ENCODE results near the gene DCT. TPM values are rescaled to one million over a fixed set of nuclear protein-coding genes. Genes with fewer than 3 reads are reported as not detected.

DCT gene
- total RNA-seq, 1 donor from 2014 or later: not detected

DNA sequence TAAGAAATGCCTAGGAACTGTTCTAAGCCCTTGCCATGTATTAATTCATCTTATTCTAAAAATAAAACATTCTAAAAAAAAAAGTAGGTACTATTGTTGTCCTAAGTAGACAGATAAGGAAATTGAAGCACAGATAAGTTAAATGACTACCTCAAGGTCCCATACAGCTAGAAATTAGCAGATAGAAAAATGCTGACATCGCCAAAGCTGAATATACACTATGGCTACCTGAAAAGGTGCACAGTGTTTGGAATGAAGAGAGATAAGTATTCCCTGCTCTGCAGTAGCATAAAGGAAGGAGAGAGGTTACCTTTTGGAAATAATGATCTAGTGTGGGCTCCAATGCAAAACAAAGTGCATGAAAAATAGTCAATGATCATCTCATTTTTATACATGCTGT, 65.3 kb downstream of the DCT start:
- intact Hi-C loops (cut with micrococcal nuclease): loop anchor here (10.0 kb wide), 1 partner anchor 89 kb away; no protein-coding TSS in a partner anchor
- Mint-ChIP-seq H3K4me1 (ENCODE audit: low read depth) (peaks cover 10% of the 10 kb centered on the region), H3K27ac (no peak overlapping the region)

DNA sequence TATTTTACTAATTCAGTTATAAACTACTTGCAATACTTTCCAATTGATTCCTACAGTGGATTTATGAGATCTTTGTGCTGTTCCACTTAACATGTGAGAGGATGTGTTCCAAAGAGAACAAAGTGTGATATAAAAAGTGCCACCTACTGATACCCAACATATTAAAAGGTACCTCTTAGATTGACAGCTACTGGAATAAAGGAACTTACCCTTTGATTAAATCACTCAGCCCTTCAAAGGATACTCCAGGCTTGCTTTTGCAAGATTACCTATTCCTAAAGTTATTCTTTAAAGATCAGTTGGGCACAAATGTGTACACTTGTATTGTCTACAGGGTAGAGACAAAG, 65.9 kb downstream of the DCT start:
- Mint-ChIP-seq H3K36me3 (ENCODE audit: low read depth) (no peaks in the 10 kb centered on the region), H3K4me1 (ENCODE audit: low read depth) (peaks cover 5% of the 10 kb centered on the region), H3K27me3 (ENCODE audit: low read depth) (no peaks in the 10 kb centered on the region), H3K4me3 (ENCODE audit: low read depth) (no peak overlapping the region), H3K27ac (no peak overlapping the region), H3K9me3 (peaks cover 16% of the 10 kb centered on the region)
- no peak for DNase-seq (ENCODE audit: low spot score)
- intact Hi-C loops (cut with micrococcal nuclease): loop anchor here (10.0 kb wide), 1 partner anchor 89 kb away; no protein-coding TSS in a partner anchor

More for the DNA sequence above, 65.3 kb downstream of the DCT start:
- Mint-ChIP-seq H3K36me3 (ENCODE audit: low read depth) (no peaks in the 10 kb centered on the region), H3K9me3 (peaks cover 20% of the 10 kb centered on the region), H3K4me3 (ENCODE audit: low read depth) (no peak overlapping the region), H3K27me3 (ENCODE audit: low read depth) (no peaks in the 10 kb centered on the region)
- no peak for DNase-seq (ENCODE audit: low spot score)

DNA sequence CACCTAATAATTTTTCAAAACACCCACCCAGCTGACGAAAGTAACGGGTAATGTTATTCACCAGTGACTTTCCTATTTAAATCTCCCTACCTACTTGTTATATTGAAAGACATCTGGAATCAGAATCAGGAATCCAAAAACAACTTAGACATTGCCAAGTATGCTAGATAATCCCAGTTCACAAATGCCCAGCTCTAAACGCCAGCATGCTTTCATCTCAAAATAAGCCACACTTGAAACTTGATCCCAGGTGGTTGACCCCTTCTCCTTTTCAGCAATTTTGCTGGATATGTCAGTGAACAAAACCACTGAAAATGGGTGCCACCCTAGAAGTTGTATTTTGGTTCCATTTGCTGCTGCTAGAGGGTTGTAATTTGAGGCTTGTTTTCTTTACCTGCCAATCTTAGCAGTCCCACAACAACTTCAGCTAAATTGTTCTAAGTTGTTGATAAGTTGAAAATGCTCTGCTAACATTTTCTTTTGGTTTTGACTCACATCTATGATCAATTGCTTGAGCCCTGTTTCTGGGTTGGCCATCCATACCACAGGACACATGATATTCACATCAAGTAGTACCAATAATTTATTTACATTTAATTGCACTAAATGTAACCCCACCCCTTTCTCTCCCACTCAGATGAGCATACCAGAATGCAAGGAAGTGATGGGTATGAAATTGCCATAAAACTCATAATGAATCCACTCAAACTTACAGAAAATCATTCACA, 66.4 kb downstream of the DCT start:
- no peak overlapping the region for H3K4me3 Mint-ChIP-seq (ENCODE audit: low read depth)
- intact Hi-C loops (cut with micrococcal nuclease): loop anchor here (10.0 kb wide), 1 partner anchor 88 kb away; no protein-coding TSS in a partner anchor
- H3K27me3 Mint-ChIP-seq (ENCODE audit: low read depth): no peaks in the 10 kb centered on the region
- no peaks in the 10 kb centered on the region for H3K36me3 Mint-ChIP-seq (ENCODE audit: low read depth)
- H3K27ac Mint-ChIP-seq: no peak overlapping the region
- DNase-seq (ENCODE audit: low spot score): no peak
- H3K4me1 Mint-ChIP-seq (ENCODE audit: low read depth): peaks cover 2% of the 10 kb centered on the region
- peaks cover 12% of the 10 kb centered on the region for H3K9me3 Mint-ChIP-seq

DNA sequence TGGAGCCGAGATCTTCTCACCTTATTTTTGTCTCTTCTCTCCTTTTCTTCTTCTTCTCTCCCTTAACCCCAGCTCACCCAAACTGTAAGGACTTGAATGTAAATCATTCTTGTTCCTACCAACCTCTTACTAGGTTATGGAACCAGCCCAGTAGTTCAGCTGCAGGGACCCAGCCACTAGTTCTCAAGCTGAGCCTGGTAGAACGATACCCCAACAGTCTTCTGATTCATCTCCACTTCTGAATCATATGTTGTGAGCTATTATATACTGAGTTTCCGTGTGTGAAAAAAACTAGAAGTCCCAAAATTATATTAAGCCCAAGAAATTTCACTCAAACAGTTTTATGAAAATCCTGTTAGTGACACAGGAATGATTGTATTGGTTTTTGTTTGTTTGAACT, 67.7 kb downstream of the DCT start:
- Mint-ChIP-seq H3K27me3 (ENCODE audit: low read depth) (no peaks in the 10 kb centered on the region), H3K4me1 (ENCODE audit: low read depth) (no peaks in the 10 kb centered on the region), H3K9me3 (peaks cover 2% of the 10 kb centered on the region), H3K27ac (no peak overlapping the region), H3K4me3 (ENCODE audit: low read depth) (no peak overlapping the region), H3K36me3 (ENCODE audit: low read depth) (no peaks in the 10 kb centered on the region)
- intact Hi-C loops (cut with micrococcal nuclease): loop anchor here (10.0 kb wide), 1 partner anchor 87 kb away; no protein-coding TSS in a partner anchor
- no peak for DNase-seq (ENCODE audit: low spot score)

DNA sequence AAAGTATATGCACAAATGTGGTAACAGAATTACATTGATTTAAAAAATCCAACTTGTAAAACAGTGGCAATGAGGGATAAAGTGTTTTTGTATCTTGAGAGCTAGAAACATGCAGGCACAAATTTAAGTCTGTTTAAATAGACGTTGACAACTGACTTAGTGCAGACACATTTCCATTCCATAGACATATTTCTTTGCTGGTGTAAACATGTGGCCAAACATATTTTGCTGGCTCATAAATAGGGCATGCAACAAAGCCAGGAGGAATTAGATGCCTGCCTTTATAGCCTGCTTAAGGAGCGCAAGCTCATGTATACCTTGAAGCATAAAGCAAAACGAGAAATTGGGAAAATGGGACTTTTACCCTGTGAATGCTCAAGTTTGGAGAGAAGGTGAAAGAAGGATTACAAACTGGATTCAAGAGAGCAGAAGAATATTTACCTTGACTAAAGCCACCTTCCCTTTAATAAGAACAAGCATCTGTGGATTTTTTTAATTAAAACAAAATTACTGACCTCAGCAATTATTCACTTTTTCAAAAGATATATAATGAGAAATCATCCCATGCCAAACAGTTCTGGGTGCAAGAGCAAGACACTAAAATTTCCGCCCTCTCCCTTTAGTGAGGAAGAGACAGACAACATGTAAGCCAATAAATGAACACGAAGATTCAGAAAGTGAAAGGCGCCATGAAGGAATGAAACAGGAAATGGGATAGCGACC, 71.0 kb downstream of the DCT start:
- H3K4me1 Mint-ChIP-seq (ENCODE audit: low read depth): no peaks in the 10 kb centered on the region
- no peak overlapping the region for H3K27ac Mint-ChIP-seq

DNA sequence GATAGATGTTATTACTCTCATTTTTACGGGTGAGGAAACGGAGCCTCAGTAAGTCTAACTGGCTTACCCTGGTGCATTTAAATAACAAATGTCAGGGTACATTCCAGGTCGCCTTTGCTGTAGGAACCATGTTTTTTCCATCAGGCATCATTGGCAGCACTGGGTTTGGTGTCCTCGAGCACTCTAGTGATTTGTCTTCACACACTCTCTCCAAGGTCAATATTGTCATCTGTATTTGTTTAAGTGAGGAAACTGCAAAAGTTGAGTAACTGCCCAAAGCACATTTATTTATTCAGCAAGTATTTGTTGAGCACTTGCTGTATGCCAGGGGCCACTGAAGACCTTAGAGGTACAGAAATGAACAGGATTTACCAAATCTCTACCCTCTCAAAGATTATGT, 78.6 kb downstream of the DCT start:
- H3K4me3 Mint-ChIP-seq (ENCODE audit: low read depth): no peak overlapping the region
- intact Hi-C loops (cut with micrococcal nuclease): no loop called here
- no peaks in the 10 kb centered on the region for H3K9me3 Mint-ChIP-seq
- H3K4me1 Mint-ChIP-seq (ENCODE audit: low read depth): no peaks in the 10 kb centered on the region
- no peaks in the 10 kb centered on the region for H3K27me3 Mint-ChIP-seq (ENCODE audit: low read depth)
- no peak overlapping the region for H3K27ac Mint-ChIP-seq
- no peak for DNase-seq (ENCODE audit: low spot score)
- H3K36me3 Mint-ChIP-seq (ENCODE audit: low read depth): no peaks in the 10 kb centered on the region

More for the DNA sequence above, 71.0 kb downstream of the DCT start:
- no peaks in the 10 kb centered on the region for H3K27me3 Mint-ChIP-seq (ENCODE audit: low read depth)
- H3K4me3 Mint-ChIP-seq (ENCODE audit: low read depth): no peak overlapping the region
- DNase-seq (ENCODE audit: low spot score): no peak
- intact Hi-C loops (cut with micrococcal nuclease): no loop called here
- no peaks in the 10 kb centered on the region for H3K9me3 Mint-ChIP-seq
- no peaks in the 10 kb centered on the region for H3K36me3 Mint-ChIP-seq (ENCODE audit: low read depth)

DNA sequence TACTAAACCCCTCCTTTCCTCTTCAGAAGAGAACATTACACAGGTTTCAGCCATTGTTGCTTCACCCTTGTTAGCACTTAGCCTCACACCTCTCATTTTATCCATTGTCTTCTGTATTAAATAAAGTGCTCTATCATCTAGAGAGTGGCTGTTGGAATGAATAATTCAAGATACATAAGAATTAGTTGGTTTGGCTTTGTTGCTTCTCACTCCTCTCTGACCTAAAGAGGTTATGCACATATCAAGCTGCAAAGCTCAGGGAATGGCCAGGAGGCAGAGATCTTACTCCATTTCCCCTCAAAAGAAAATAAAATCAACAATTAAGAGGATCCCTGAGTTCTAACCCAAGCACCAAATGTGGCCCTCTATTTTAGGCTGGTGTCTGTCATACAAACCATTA, 79.7 kb downstream of the DCT start:
- H3K27me3 Mint-ChIP-seq (ENCODE audit: low read depth): no peaks in the 10 kb centered on the region
- no peak for DNase-seq (ENCODE audit: low spot score)

DNA sequence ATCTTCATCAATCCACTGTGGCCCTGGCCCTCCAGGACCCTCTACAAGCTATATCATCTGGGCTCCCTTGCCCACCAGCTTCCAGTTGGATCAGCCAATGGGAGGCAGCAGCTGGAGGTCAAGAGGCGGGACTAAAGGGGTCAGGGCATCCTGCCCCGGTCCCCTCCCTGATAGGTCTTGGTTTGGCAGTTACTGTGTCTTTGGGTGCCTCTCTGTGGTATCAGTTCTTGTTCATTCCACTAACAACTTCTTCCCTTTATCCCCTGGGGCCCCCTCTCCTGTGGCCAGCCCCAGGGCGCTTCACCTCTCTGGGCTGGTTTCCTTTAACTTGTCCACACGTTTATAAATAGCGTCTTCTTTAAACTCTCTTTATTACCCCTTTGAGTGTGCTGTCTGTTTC, 83.6 kb downstream of the DCT start:
- Mint-ChIP-seq H3K27ac (no peak overlapping the region), H3K4me1 (ENCODE audit: low read depth) (no peaks in the 10 kb centered on the region), H3K4me3 (ENCODE audit: low read depth) (no peak overlapping the region), H3K9me3 (no peaks in the 10 kb centered on the region), H3K36me3 (ENCODE audit: low read depth) (no peaks in the 10 kb centered on the region), H3K27me3 (ENCODE audit: low read depth) (no peaks in the 10 kb centered on the region)
- intact Hi-C loops (cut with micrococcal nuclease): no loop called here
- DNase-seq (ENCODE audit: low spot score): no peak

More for the DNA sequence above, 79.7 kb downstream of the DCT start:
- intact Hi-C loops (cut with micrococcal nuclease): no loop called here
- Mint-ChIP-seq H3K4me3 (ENCODE audit: low read depth) (no peak overlapping the region), H3K27ac (no peak overlapping the region), H3K4me1 (ENCODE audit: low read depth) (no peaks in the 10 kb centered on the region), H3K9me3 (no peaks in the 10 kb centered on the region), H3K36me3 (ENCODE audit: low read depth) (no peaks in the 10 kb centered on the region)

DNA sequence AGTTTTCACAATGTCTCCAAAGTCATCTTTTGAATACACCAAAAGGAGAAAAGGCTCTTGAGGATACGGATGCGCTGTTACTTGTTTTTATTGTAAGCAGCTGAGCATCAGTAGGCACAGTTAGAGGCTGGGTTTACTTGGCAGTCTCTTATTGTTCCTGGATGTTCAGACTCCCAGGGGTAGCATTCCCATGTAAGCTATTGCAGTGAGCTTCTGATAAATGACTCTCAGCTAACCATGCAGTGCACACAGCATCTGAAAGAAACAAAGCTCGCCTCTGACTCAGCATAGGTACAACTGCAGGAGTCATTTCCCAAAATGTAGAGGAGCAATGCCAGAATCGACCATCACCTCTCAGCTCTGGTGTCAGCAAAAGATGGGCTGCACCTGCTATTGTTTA, 84.8 kb downstream of the DCT start:
- no peaks in the 10 kb centered on the region for H3K9me3 Mint-ChIP-seq
- H3K4me3 Mint-ChIP-seq (ENCODE audit: low read depth): no peak overlapping the region
- H3K27ac Mint-ChIP-seq: no peak overlapping the region
- no peaks in the 10 kb centered on the region for H3K27me3 Mint-ChIP-seq (ENCODE audit: low read depth)
- H3K36me3 Mint-ChIP-seq (ENCODE audit: low read depth): no peaks in the 10 kb centered on the region
- intact Hi-C loops (cut with micrococcal nuclease): no loop called here
- no peak for DNase-seq (ENCODE audit: low spot score)
- H3K4me1 Mint-ChIP-seq (ENCODE audit: low read depth): no peaks in the 10 kb centered on the region

DNA sequence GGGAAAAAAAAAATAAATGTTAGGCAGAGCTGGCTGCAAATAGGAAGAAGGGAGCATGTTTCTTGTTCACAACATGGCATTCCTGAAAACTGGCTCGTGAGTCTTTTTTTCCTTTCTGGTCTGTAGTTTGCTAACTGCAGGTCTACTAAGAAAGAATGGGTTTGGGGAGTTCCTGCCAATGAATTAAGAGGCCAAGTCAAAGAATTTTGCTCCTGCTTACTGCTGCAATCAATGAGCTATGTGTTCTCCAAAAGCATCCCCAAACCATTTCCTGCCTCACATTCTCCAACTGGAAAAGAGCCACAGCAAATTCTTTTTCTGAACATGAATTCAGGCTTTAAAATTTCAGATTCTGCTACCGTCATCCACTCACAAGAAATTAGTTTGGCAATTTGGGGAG, 88.6 kb downstream of the DCT start:
- H3K4me1 Mint-ChIP-seq (ENCODE audit: low read depth): no peaks in the 10 kb centered on the region
- intact Hi-C loops (cut with micrococcal nuclease): no loop called here
- no peaks in the 10 kb centered on the region for H3K9me3 Mint-ChIP-seq
- H3K27ac Mint-ChIP-seq: no peak overlapping the region
- H3K27me3 Mint-ChIP-seq (ENCODE audit: low read depth): no peaks in the 10 kb centered on the region
- H3K4me3 Mint-ChIP-seq (ENCODE audit: low read depth): no peak overlapping the region
- no peak for DNase-seq (ENCODE audit: low spot score)
- no peaks in the 10 kb centered on the region for H3K36me3 Mint-ChIP-seq (ENCODE audit: low read depth)

DNA sequence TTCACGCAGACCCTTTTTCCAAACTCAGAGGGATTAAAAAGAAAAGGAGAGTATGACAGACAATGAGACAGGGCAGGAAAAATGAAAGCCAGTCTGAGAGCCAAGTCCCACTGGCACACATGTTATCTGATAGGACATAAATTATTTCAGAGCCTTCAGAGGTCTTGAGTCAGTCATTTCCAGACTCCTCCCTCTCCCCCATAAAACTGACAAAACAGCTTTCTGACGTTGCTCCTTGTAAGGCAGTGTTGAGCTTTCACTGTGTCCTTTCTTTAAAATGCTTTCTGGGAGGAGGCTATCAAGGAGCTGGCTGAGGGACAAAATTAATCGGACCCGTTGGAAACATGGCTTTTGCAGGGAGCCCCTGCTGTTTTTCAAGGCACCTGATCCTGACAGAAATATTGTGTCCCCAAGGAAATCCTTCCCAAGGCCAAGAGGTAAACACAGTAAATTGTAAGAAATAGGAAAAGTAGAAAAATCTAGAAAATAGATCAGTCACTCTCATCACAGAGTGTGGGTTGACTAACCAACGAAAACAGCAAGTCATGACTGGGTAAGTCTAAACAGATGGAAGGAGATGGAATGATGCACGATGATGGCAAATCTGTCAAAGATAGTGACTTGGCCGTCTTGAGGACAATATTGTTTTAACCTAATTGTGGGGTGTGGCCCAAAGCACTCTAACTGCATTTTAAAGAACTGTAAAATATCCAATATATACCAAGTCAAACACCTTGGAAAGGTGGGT, 89.7 kb downstream of the DCT start:
- Mint-ChIP-seq H3K27me3 (ENCODE audit: low read depth) (no peaks in the 10 kb centered on the region), H3K9me3 (no peaks in the 10 kb centered on the region), H3K36me3 (ENCODE audit: low read depth) (no peaks in the 10 kb centered on the region), H3K27ac (no peak overlapping the region), H3K4me3 (ENCODE audit: low read depth) (no peak overlapping the region), H3K4me1 (ENCODE audit: low read depth) (no peaks in the 10 kb centered on the region)
- intact Hi-C loops (cut with micrococcal nuclease): no loop called here
- DNase-seq (ENCODE audit: low spot score): no peak

DNA sequence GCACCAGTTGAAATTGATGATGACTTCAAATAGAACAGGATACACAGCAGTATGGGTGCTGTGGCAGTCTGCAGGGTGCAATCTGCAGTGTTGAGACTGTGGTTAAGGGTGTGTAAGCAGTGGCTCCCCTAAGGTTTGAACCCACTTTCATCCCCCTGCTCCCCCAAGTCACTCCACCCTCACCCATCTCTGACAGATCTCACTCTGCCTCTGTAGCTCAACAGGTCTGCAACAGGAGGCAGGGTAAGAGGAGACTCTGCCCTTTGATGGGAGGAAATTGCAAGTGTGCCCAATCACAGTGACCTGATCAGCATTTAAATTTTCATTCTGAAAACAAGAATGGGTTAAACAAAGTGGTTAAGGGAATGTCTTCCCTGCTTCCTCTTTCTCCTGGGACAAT, 92.4 kb downstream of the DCT start:
- H3K36me3 Mint-ChIP-seq (ENCODE audit: low read depth): no peaks in the 10 kb centered on the region
- H3K4me1 Mint-ChIP-seq (ENCODE audit: low read depth): no peaks in the 10 kb centered on the region
- H3K9me3 Mint-ChIP-seq: no peaks in the 10 kb centered on the region
- H3K4me3 Mint-ChIP-seq (ENCODE audit: low read depth): no peak overlapping the region
- H3K27me3 Mint-ChIP-seq (ENCODE audit: low read depth): no peaks in the 10 kb centered on the region
- intact Hi-C loops (cut with micrococcal nuclease): no loop called here
- H3K27ac Mint-ChIP-seq: no peak overlapping the region
- no peak for DNase-seq (ENCODE audit: low spot score)

Data from activated T-helper 2 cell treated with anti-CD3 and anti-CD28 coated beads, Interferon-gamma antibody, Interleukin-2, Interleukin-4, amounts not matched to agents 10 μg/mL and 5 μg/mL and 100 μg/mL, durations not matched to agents 14 hours and 24 hours and 36 hours (primary cell).